C4-2B (cell line): Measurements from ENCODE around the gene TMEM51.

Experiments used
- H3K27ac ChIP-seq: fragments of 450-650 bp; 2 replicates; pipeline ENCODE4 v1.5.1; 2017
- CTCF ChIP-seq: fragments of 450-650 bp; conservative IDR thresholded peaks from 2 replicates; pipeline ENCODE4 v1.5.1; 2017; ENCODE audit warnings: mild to moderate bottlenecking
- ZFX ChIP-seq: fragments of 450-650 bp; IDR thresholded peaks from 2 replicates; pipeline ENCODE4 v1.6.1; 2017

TMEM51 gene

GRCh38 chr1:15148941-15149340, 4.6 kb upstream of the TMEM51 start:
- no peak overlapping the region for H3K27ac ChIP-seq
- TF ChIP-seq ZFX (no peak), CTCF (no peak)

- no peak overlapping the region for H3K27ac ChIP-seq
- no peak for TF ChIP-seq CTCF
- TF ChIP-seq ZFX, result no peak
These were observed 3.2 kb upstream of the TMEM51 start for GRCh38 chr1:15150376-15150775.

- H3K27ac ChIP-seq, result no peak overlapping the region
- no peak for TF ChIP-seq CTCF
- no peak for TF ChIP-seq ZFX
These were observed 2.2 kb upstream of the TMEM51 start for GRCh38 chr1:15151377-15151806.

- TF ChIP-seq CTCF (no peak), ZFX (no peak)
- peak overlapping the region; percentile 75 for H3K27ac ChIP-seq
These were observed 1.7 kb upstream of the TMEM51 start for GRCh38 chr1:15151871-15152270.

- peak overlapping the region; percentile 75 for H3K27ac ChIP-seq
- no peak for TF ChIP-seq ZFX
- peak; percentile 71 for TF ChIP-seq CTCF
These were observed 996 bp upstream of the TMEM51 start for GRCh38 chr1:15152318-15153183.

- peak overlapping the region; percentile 75 for H3K27ac ChIP-seq
- peak; percentile 75 for TF ChIP-seq CTCF
- no peak for TF ChIP-seq ZFX
These were observed 414 bp downstream of the TMEM51 start for GRCh38 chr1:15153842-15154479.

GRCh38 chr1:15154480-15155036, 1.0 kb downstream of the TMEM51 start:
- H3K27ac ChIP-seq, result no peak overlapping the region
- no peak for TF ChIP-seq CTCF
- TF ChIP-seq ZFX, result no peak
